UCSD-AML1 (cell line): ENCODE measurements around the gene ITGB4.

ENCODE experiments used
- DNase-seq: peaks from one replicate; lab custom pipeline; 2025; ENCODE audit not compliant: unreplicated experiment; lab: John Stamatoyannopoulos, UW

Gene ITGB4

GRCh38 chr17:75697651-75698291, 23.5 kb upstream of the ITGB4 start:
- DNase-seq, result no peak

GRCh38 chr17:75698659-75699058, 22.6 kb upstream of the ITGB4 start:
- no peak for DNase-seq

- DNase-seq, result no peak
Observed at GRCh38 chr17:75701288-75701687, 20.0 kb upstream of the ITGB4 start.

DNA sequence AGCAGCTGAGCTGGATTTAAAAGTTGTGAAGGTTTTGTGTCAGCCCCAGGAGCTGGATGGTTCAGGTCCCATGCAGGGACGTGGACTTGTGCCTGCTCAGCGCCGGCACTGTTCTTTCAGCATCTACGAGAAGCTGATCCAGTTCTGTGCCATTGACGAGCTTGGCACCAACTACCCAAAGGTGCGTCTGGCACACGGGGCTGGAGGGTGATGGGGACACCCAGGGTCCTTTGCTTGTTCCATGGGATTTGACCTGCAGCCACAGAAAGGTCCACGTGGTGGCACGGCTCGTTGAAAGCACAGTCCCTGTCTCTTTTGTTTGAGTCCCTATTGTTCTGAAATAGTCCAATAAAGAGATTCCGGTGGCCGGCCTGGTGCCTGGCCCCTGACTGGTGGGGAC, 18.1 kb upstream of the ITGB4 start:
- DNase-seq, result no peak

DNA sequence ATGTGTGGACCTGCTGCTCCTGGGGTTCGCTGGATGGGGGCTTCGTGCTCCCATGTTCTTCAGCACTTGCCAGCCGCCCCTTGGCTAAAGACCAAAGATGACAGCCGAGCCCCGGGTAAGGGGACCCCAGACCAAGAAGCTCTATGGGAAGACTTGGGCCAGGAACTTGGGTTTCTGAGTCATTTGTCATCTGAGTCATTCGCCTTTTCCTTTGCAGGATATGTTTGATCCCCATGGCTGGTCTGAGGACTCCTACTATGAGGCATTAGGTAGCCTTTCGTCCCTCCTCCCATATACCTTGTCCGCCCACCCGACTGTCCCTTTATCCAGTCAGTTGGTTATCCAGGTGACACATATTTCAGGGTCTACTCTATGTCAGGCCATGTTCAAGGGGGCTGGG, 17.7 kb upstream of the ITGB4 start:
- no peak for DNase-seq

GRCh38 chr17:75704963-75705875, 16.0 kb upstream of the ITGB4 start:
- DNase-seq, result no peak

- DNase-seq, result no peak
Observed at GRCh38 chr17:75706042-75706728, 15.1 kb upstream of the ITGB4 start.

DNA sequence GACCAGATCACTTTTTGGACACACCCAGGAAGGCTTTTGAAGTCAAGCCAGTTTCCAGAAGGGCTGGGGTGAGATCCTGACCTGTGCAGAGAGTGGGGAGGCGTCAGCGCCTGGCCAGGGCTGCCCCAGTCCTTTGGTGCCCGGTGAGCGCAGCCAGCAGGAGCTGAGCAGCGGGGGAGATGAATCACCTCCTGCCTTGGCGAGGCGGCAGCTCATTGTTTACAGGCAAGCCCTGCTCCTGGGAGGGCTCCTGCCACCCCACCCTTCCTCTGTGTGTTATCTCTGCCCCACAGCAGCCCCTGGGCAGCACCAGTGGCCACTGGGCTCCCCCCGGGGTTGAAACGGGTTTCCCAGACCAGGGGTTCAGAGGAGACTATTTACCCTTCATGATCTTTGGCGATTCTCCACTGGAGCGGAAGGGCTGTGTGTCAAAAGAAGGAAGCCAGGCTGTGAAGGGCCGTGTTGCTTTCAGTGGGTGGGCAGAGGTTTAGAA, 14.1 kb upstream of the ITGB4 start:
- no peak for DNase-seq

DNA sequence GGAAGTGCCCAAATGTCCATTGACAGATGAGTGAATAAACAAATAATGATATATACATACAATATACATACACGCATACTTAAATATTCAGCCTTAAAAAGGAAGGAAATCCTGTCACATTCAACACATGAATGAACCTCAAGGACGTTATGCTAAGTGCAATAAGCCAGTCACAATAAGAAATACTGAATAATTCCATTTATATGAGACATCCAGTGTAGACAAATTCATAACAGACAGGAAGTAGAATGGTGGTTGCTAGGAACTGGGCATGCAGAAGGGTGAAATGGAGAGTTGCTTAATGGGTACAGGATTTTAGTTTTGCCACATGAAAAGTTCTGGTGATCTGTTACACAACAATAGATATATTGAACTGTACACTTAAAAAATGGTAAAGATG, 8.8 kb upstream of the ITGB4 start:
- no peak for DNase-seq

DNA sequence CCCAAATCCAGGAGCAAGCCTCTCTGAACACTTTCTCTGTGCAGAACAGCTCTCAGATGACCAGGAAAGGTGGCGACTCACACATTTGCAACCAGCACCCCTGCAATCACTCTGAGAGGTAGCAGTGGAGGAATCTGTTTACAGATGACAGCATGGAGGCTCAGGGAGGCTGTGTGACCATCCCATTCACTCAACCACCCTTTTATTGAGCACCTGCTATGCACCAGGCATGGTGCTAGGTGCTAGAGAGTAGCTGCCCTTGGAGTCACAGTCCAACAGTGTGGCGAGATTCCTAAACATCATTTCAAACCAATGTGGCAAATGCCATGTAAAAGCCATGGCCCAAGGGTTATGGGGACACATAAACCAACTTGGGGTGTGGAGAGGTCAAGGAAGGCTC, 1.5 kb upstream of the ITGB4 start:
- DNase-seq, result no peak

GRCh38 chr17:75721463-75722011, 278 bp downstream of the ITGB4 start:
- no peak for DNase-seq

DNA sequence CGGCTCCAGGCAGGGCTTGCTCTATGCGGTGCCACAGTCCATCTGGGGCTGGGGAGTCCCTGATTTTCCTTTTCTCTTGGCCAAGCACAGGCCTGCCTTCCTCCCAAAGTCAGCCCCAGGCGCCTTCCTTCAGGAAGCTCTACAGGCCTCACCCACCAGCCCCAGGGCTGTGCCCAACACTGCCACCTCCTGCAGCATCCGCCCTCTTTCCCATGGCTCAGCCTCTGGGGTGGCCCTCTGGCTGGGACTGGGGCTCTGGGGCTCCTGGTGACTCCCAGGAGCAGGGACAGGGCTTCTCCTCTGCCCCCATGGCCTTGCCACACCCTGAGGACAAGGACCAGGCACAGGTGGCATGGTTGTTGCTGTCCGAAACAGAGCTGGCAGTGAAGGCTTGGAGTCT, 817 bp downstream of the ITGB4 start:
- DNase-seq, result no peak

DNA sequence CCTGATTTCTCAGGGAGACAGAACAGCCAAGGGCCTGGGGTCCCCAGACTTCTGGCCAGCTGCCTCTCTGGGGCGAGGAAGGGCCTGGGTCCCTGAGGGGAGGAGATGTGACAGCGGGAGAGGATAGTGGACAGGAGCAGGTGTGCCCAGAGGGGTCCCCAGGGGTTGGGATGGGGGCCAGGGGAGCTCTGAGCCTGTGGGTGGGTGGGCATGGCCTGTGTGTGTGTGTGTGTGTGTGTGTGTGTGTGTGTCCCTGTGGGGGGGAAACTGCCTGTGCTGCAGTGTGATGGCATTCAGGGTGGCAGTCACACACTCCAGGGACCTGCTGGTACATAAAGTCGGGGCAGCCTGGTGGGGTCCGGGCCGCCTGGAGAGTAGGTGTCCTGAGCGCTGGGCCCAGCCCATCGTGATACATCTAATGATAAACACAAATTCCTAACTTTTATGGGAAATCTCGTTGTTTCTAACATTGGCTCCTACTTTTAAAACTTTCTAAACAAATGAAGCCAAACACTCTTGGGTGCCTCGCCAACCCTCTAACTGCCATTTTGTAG, 1.4 kb downstream of the ITGB4 start:
- DNase-seq, result no peak

DNA sequence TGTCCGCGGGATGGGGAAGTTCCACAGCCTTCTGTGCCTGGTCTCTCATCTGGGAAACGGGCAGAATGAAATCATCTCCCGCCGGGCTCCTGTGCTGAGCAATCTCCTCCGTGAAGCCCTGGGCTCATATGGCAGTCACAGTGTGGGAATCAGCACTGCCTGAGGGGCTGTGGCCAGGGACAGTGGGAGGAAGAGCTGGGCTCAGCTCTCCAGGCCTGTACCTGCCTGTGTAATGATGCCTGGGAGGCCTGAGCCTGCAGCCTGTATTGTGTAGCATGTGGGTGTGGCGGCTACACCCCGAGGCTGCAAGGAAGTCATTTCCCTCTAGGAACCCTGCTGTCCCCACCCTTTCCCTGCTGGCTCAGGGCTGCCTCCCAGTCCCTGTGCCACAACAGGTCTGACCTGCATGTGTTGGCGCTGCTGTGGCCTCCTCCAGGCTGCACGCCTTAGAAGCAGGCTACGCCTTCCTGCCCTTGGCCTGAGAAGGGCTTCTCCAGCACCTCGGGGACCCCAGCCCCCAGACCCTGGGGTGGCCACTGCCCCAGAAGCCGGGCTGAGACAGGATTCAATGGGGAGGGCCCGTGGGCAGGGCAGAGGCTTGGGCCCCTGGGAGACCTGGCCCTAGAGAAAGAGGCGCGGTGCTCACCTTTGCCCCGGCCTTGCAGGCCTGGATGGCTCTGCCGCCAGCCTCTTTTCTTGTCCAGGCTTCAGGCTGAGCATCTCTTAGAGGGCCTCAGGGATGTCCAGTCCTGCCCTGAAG, 2.1 kb downstream of the ITGB4 start:
- no peak for DNase-seq

GRCh38 chr17:75724016-75725003, 3.1 kb downstream of the ITGB4 start:
- no peak for DNase-seq

- DNase-seq, result no peak
Observed at GRCh38 chr17:75725504-75725903, 4.2 kb downstream of the ITGB4 start.

DNA sequence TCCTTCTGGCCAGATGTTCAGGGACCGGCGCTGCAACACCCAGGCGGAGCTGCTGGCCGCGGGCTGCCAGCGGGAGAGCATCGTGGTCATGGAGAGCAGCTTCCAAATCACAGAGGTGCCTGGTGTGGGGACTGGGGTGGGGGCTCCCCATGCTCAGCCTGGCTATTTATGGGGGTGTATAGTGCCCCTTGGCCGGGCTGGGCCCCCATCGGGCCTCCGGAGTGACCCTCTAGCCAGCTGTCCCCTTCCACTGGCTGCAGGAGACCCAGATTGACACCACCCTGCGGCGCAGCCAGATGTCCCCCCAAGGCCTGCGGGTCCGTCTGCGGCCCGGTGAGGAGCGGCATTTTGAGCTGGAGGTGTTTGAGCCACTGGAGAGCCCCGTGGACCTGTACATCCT, 6.1 kb downstream of the ITGB4 start:
- DNase-seq, result no peak

DNA sequence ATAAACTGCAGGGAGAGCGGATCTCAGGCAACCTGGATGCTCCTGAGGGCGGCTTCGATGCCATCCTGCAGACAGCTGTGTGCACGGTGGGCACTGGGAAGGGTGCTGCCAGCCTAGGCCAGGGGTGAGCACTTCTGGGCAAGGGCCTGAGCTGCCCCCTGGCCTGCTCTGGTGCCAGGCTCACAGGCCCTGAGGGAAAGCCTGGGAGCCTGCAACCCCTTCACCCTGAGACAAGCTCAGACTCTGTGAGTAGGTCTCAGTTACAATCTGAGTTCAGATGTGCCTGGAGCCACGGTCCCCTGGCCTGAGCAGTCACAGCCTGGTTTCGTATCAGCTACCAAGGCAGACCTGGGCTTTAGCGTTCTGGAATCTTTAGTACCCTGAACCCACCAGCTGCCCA, 8.1 kb downstream of the ITGB4 start:
- no peak for DNase-seq

DNA sequence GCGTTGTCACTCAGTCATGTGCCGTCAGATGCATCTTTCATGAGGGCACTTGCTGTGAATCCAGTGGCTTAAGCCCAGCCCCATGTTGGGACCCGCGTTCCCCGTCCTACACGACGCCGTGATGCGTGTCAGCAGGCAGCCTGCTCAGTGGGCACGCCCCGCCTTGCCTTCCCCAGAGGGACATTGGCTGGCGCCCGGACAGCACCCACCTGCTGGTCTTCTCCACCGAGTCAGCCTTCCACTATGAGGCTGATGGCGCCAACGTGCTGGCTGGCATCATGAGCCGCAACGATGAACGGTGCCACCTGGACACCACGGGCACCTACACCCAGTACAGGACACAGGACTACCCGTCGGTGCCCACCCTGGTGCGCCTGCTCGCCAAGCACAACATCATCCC, 8.8 kb downstream of the ITGB4 start:
- DNase-seq, result no peak
